Measurements from ENCODE around the gene COPS9. TPM values are rescaled to one million over a fixed set of nuclear protein-coding genes. Genes with fewer than 3 reads are reported as not detected.

The COPS9 gene
- total and polyA plus RNA-seq, 2 experiments from 2014 or later: 91.7 to 629 TPM

- TF ChIP-seq ETS1 (IDR thresholded peaks at IDR 0.05) (no peak), ZNF462 (CRISPR knock-in tag; IDR thresholded peaks at IDR 0.05) (no peak), EZH2 (IDR thresholded peaks at IDR 0.05; ENCODE audit: low read depth, unreplicated experiment) (no peak), NANOG (IDR thresholded peaks at IDR 0.05; ENCODE audit: borderline replicate concordance) (no peak), ZNF331 (CRISPR knock-in tag; IDR thresholded peaks at IDR 0.05; ENCODE audit: low read depth) (no peak), POLR2AphosphoS5 (IDR thresholded peaks at IDR 0.05; ENCODE audit: low read depth) (no peak), CTCF (conservative IDR thresholded peaks at IDR 0.05; ENCODE audit: low read depth in 2 of 2) (no peak), ZNF114 (CRISPR knock-in tag; IDR thresholded peaks at IDR 0.05) (no peak), JUNB (IDR thresholded peaks at IDR 0.05; ENCODE audit: unreplicated experiment) (no peak), EZH2phosphoT487 (IDR thresholded peaks at IDR 0.05; ENCODE audit: unreplicated experiment) (no peak), STAT1 (IDR thresholded peaks at IDR 0.05; ENCODE audit: unreplicated experiment) (no peak), CREB1 (CRISPR knock-in tag; IDR thresholded peaks at IDR 0.05; ENCODE audit: low read depth) (no peak), REST (IDR thresholded peaks at IDR 0.05; ENCODE audit: unreplicated experiment) (no peak)
- DNase-seq (ENCODE audit: low spot score) (no peak), ATAC-seq (no peak)
- Mint-ChIP-seq H3K27me3 (ENCODE audit: insufficient read depth, low read depth, poor library complexity) (peaks cover 4% of the 10 kb centered on the region), H3K4me3 (no peak overlapping the region), H3K27ac (no peak overlapping the region), H3K36me3 (ENCODE audit: low read depth) (no peaks in the 10 kb centered on the region), H3K4me1 (peaks cover 9% of the 10 kb centered on the region; the same call in 2 of the 3 replicates), H3K9me3 (no peaks in the 10 kb centered on the region)
- Histone ChIP-seq H3K36me3 (ENCODE audit: insufficient read depth) (no peaks in the 10 kb centered on the region), H3K9me2 (ENCODE audit: insufficient read depth) (no peaks in the 10 kb centered on the region), H3K4me2 (no peak overlapping the region), H3K4me1 (ENCODE audit: insufficient read depth) (no peaks in the 10 kb centered on the region), H4K20me1 (replicated peaks; ENCODE audit: insufficient read depth) (no peaks in the 10 kb centered on the region), H2AFZ (no peak overlapping the region), H3K27ac (ENCODE audit: low read depth) (no peak overlapping the region), H3F3A (replicated peaks; ENCODE audit: low read depth) (no peaks in the 10 kb centered on the region), H3K79me2 (replicated peaks; ENCODE audit: insufficient read depth) (no peaks in the 10 kb centered on the region), H3K4me3 (no peak overlapping the region), H3K27me3 (ENCODE audit: insufficient read depth) (no peaks in the 10 kb centered on the region)
These were observed 19.1 kb upstream of the COPS9 start for GRCh38 chr2:240155048-240155744.

All from GM23338 (cell line).